Common myeloid progenitor, CD34-positive (primary cell): ENCODE results near the gene MGAT4A.

Experiments
- CTCF ChIA-PET: fragments of 350-600 bp; sonication (Branson Sonifier 250); formaldehyde crosslinking; loops from one replicate; lab custom pipeline; 2021; ENCODE audit warnings: antibody characterized with exemption; lab: Charles Lee
- POLR2A ChIA-PET: fragments of 350-600 bp; sonication (Branson Sonifier 250); formaldehyde crosslinking; loops from one replicate; lab custom pipeline; 2021; ENCODE audit warnings: antibody characterized with exemption; lab: Charles Lee
- DNase-seq, 3 donors: peaks; one replicate each; pipeline versions ENCODE4 v3.0.0 to v3.0.0-alpha.2; 2013
- H3K27ac ChIP-seq, 2 experiments: 1 replicate in 1 of 2; 2 replicates in 1 of 2; pipeline ENCODE4 v1.7.0; 2013; ENCODE audit warnings: inconsistent platforms in 2 of 2, low read length in 2 of 2, mild to moderate bottlenecking in 2 of 2, low read depth in 1 of 2, moderate library complexity in 1 of 2; ENCODE audit not compliant: severe bottlenecking in 2 of 2, insufficient read depth in 1 of 2, poor library complexity in 1 of 2
- H3K27me3 ChIP-seq, 5 experiments: replicated peaks in 2 of 5; 1 replicate in 3 of 5; 2 replicates in 2 of 5; pipeline versions ENCODE4 v1.6.1 to v1.7.0; 2013; ENCODE audit warnings: low read length in 4 of 5, mild to moderate bottlenecking in 2 of 5, moderate library complexity in 2 of 5, inconsistent platforms in 1 of 5; ENCODE audit not compliant: insufficient read depth in 5 of 5, control insufficient read depth in 4 of 5
- H3K36me3 ChIP-seq, 4 experiments: 1 replicate in 2 of 4; 2 replicates in 2 of 4; pipeline versions ENCODE4 v1.6.1 to v1.7.0; 2013; ENCODE audit warnings: low read length in 3 of 4, control low read depth in 1 of 4, mild to moderate bottlenecking in 1 of 4; ENCODE audit not compliant: control insufficient read depth in 4 of 4, insufficient read depth in 4 of 4
- H3K4me1 ChIP-seq, 4 experiments: 1 replicate in 3 of 4; 2 replicates in 1 of 4; pipeline versions ENCODE4 v1.6.1 to v1.7.1; 2013; ENCODE audit warnings: low read length in 3 of 4, mild to moderate bottlenecking in 3 of 4, control low read depth in 1 of 4, inconsistent platforms in 1 of 4, moderate library complexity in 1 of 4; ENCODE audit not compliant: control insufficient read depth in 4 of 4, insufficient read depth in 4 of 4; ENCODE audit errors: control extremely low read depth in 1 of 4
- H3K4me3 ChIP-seq, 7 experiments: 1 replicate in 4 of 7; 2 replicates in 3 of 7; pipeline versions ENCODE4 v1.5.1 to v1.7.0; 2013; ENCODE audit warnings: mild to moderate bottlenecking in 7 of 7, low read length in 6 of 7, moderate library complexity in 6 of 7, inconsistent platforms in 2 of 7, low read depth in 2 of 7, control low read depth in 1 of 7; ENCODE audit not compliant: insufficient read depth in 4 of 7, control insufficient read depth in 1 of 7; ENCODE audit errors: extremely low read depth in 1 of 7
- H3K9me3 ChIP-seq, 5 experiments: 1 replicate in 4 of 5; 2 replicates in 1 of 5; pipeline versions ENCODE4 v1.6.1 to v1.7.1; 2013; ENCODE audit warnings: low read length in 4 of 5, mild to moderate bottlenecking in 2 of 5, inconsistent platforms in 1 of 5, low read depth in 1 of 5, moderate library complexity in 1 of 5; ENCODE audit not compliant: control insufficient read depth in 4 of 5, insufficient read depth in 2 of 5; ENCODE audit errors: control extremely low read depth in 1 of 5
- WGBS: methylation state at CpG from one replicate; pipeline ENCODE4 v1.1.5; 2013; ENCODE audit not compliant: insufficient coverage; 5-methylcytosine and 5-hydroxymethylcytosine counted together

MGAT4A gene

DNA sequence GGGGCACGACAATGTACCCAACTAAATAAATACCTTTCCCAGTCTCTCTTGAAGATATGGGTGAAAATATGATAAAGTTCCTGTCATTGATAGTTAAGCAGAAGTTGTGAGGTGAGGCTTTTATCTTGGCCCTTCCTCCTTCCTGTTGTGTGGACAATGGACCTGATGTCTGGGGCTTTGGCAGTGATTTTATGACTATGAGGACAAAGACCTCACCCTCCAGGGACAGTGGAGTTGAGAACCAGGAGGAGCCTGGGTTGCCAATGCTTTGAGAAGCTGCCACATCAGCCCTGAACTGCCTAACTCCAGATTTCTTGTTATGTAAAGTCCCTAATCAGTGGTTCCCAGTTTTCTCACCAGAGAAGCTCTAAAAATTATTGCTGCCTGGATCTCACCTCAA lies 20.8 kb upstream of the MGAT4A start:
- ChIA-PET CTCF (interaction anchor here (0.6 kb wide), 1 partner anchor 61 kb away, joined by 3 read pairs; no protein-coding TSS in a partner anchor), POLR2A (no interaction called here)
- H3K27me3 ChIP-seq, result no peaks in the 10 kb centered on the region
- no peak overlapping the region for H3K27ac ChIP-seq
- H3K36me3 ChIP-seq, result no peaks in the 10 kb centered on the region
- peaks cover 0 to 21% (median 2%) of the 10 kb centered on the region in 4 experiments for H3K4me1 ChIP-seq
- no peaks in the 10 kb centered on the region for H3K9me3 ChIP-seq
- no peak for DNase-seq
- no peak overlapping the region for H3K4me3 ChIP-seq
- no CpG with 5 or more reads among the region's 1 CpG for WGBS

DNA sequence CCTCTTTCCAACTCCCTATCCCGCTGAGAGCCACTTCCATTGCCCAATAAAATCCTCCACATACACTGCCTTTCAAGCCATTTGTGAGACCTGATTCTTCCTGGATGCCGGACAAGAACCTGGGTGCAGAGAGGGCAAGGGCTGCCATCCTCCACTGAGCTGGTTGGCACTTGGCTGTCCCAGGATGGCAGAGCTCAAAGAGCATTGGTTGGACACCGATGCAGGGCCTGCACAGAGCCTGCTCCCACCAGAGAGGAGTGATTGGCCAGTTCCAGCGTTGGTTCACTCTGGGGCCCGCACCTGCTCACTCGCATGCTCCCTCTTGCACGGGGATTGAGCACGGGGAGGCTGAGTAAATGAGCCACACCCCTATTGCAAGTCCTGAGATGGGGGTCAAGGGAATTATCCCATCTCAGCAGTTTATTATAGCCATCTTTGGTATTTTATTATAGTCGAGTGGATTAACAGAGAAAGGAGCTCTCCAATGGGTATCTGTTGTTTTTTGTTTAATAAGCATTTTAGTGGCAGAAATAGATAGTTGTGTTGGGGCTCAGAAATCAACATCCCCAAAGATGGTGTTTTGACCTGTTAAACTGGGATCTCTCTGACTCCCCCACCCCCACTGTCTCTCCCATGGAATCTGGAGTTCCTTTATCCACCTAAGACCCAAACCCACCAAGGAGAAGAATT lies 19.8 kb upstream of the MGAT4A start:
- ChIA-PET POLR2A (no interaction called here), CTCF (no interaction called here)
- 94% methylated on average over 6 of the region's 9 CpGs for WGBS
- H3K27ac ChIP-seq, result no peak overlapping the region
- H3K4me3 ChIP-seq, result no peak overlapping the region
- no peaks in the 10 kb centered on the region for H3K9me3 ChIP-seq
- peaks cover 0 to 21% (median 1%) of the 10 kb centered on the region in 4 experiments for H3K4me1 ChIP-seq
- H3K27me3 ChIP-seq, result no peaks in the 10 kb centered on the region
- DNase-seq, result no peak
- H3K36me3 ChIP-seq, result no peaks in the 10 kb centered on the region

DNA sequence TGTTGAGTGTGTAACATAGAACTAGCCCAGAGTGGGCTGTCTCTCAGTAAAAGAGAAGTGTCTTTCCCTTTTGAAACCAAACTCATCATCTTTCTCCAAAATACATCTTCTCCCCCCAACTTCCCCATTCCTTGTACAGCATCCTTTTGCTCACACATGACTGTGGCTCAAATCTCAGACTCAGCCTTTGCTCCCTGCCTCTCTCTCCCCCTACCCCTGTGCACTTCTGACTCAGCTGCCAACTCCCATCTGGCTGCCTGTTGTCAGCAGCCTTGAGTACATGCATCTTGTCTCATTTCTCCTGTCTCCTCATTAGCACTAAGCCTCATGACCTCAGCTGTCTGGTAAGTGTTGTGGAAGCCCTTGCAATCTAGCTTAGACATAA lies 18.1 kb upstream of the MGAT4A start:
- H3K4me3 ChIP-seq, result no peak overlapping the region
- no peaks in the 10 kb centered on the region for H3K36me3 ChIP-seq
- no peaks in the 10 kb centered on the region for H3K9me3 ChIP-seq
- DNase-seq, result peak; percentile 43 to 88 (median 78)
- ChIA-PET POLR2A (interaction anchor here (0.6 kb wide), 2 partner anchors 10 to 19 kb away, joined by 3 read pairs; no protein-coding TSS in a partner anchor), CTCF (interaction anchor here (1.0 to 2.5 kb wide), 2 partner anchors 9 to 20 kb away, joined by 4 to 12 read pairs; no protein-coding TSS in a partner anchor)
- no peaks in the 10 kb centered on the region for H3K27me3 ChIP-seq
- H3K4me1 ChIP-seq, result peaks cover 0 to 27% (median 2%) of the 10 kb centered on the region in 4 experiments
- H3K27ac ChIP-seq, result no peak overlapping the region

DNA sequence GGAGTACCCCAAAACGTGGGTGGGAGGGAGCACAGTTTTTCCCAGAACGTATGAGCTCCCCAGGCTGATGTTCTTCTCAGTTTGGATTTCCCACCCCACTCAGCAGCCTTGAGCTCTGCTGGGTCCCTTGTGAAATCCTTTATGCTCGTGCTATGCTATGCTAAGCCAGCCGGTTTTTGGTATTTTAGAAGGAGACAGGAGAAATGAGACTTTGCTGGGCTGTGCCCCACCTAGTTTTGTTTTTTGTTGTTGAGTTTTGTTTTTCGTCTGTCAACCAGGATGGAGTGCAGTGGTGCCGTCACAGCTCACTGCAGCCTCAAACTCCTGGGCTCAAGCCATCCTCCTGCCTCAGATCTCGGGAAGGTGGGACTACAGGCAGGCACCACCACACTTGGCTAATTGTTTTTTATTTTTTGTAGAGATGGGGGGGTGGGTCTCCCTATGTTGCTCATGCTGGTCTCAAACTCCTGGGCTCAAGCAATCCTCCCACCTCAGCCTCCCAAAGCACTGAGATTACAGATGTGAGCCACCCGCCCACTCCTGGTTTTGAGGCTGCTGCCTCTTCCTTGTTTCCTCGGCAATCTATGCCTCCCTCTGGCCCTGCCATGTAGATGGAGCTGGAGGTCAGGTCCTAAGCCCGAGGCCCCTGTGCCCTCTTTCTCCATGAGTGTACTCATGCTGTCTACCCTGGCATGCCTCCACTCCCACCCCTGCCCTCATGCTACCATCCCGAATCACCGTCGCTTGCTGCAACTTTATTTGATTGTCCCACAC lies 17.5 kb upstream of the MGAT4A start:
- WGBS, result 85% methylated on average over 11 of the region's 13 CpGs
- ChIA-PET CTCF (interaction anchor here (1.0 to 2.5 kb wide), 3 partner anchors 9 to 28 kb away, joined by 3 to 12 read pairs (median 4); no protein-coding TSS in a partner anchor), POLR2A (no interaction called here)
- H3K27ac ChIP-seq, result no peak overlapping the region
- H3K9me3 ChIP-seq, result no peaks in the 10 kb centered on the region
- no peak for DNase-seq
- no peak overlapping the region for H3K4me3 ChIP-seq
- peaks cover 0 to 25% (median 4%) of the 10 kb centered on the region in 4 experiments for H3K4me1 ChIP-seq
- H3K36me3 ChIP-seq, result no peaks in the 10 kb centered on the region
- H3K27me3 ChIP-seq, result no peaks in the 10 kb centered on the region

DNA sequence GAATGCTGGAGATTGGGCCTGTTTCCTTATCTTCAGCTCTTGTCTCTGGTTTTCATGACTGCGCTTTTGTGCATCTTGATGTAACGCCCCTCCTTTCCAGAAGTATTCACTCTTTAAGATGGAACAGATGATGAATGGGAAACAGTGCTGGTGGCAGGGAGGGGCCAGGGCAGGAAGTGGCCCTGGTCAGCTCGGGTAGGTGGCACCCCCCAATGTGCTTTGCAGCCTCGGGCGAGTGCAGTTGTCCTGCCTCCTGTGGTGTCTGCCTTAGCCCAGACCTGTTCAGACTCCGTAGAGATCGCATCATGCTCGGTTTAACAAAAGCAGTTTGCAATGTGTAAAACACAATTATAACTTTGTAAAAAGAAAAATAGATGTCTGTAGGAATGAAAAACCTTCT lies 17.0 kb upstream of the MGAT4A start:
- CTCF ChIA-PET, result interaction anchor here (1.4 to 2.5 kb wide), 2 partner anchors 10 to 27 kb away, joined by 3 to 12 read pairs; no protein-coding TSS in a partner anchor

DNA sequence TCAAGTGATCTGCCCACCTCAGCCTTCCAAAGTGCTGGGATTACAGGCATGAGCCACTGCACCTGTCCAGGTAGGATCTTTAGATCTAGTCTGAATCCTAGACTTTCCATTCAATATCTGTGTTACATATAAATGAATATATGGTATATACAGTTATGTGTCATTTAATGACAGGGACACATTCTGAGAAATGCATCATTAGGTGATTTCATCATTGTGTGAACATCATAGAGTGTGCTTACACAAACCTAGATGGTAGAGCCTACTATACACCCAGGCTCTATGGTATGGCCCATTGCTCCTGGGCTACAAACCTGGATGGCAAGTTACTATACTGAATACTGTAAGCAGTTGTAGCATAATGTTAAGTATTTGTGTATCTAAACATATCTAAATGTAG lies 15.5 kb upstream of the MGAT4A start:
- H3K9me3 ChIP-seq, result no peaks in the 10 kb centered on the region

More for the DNA sequence above, 17.0 kb upstream of the MGAT4A start:
- POLR2A ChIA-PET, result no interaction called here
- Histone ChIP-seq H3K4me3 (no peak overlapping the region), H3K27ac (no peak overlapping the region), H3K9me3 (no peaks in the 10 kb centered on the region), H3K4me1 (peaks cover 0 to 23% (median 4%) of the 10 kb centered on the region in 4 experiments), H3K27me3 (no peaks in the 10 kb centered on the region), H3K36me3 (no peaks in the 10 kb centered on the region)
- no peak for DNase-seq
- WGBS, result 55% methylated on average over 2 of the region's 8 CpGs

DNA sequence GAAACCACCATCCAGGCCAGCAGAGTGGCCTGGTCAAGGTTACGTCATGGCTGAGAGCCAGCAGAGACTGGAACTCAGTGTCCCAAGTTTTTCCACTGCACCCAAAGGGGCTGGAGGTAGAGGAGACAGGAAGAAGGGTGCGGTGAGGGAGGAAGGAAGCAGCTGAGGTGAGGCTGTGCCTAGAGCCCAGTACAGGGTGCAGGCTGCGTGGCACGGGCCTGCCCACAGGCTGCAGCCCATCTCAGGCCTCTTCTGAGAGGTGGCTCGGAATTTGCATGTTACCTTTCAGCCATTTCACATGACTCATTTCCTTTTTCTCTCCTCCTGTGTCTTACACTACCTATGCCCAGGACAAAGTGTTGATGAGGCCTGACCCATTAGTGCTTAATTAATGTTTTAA lies 13.7 kb upstream of the MGAT4A start:
- Histone ChIP-seq H3K36me3 (no peaks in the 10 kb centered on the region), H3K9me3 (no peaks in the 10 kb centered on the region), H3K27me3 (no peaks in the 10 kb centered on the region), H3K4me3 (no peak overlapping the region), H3K27ac (no peak overlapping the region), H3K4me1 (peaks cover 0 to 23% (median 4%) of the 10 kb centered on the region in 4 experiments)
- ChIA-PET CTCF (interaction anchor here (1.2 to 2.2 kb wide), 5 partner anchors 8 to 13 kb away, joined by 3 to 10 read pairs (median 3); no protein-coding TSS in a partner anchor), POLR2A (no interaction called here)
- 90% methylated on average over 2 of the region's 5 CpGs for WGBS
- DNase-seq, result no peak

More for the DNA sequence above, 15.5 kb upstream of the MGAT4A start:
- ChIA-PET CTCF (no interaction called here), POLR2A (no interaction called here)
- peaks cover 0 to 23% (median 4%) of the 10 kb centered on the region in 4 experiments for H3K4me1 ChIP-seq
- no peaks in the 10 kb centered on the region for H3K27me3 ChIP-seq
- no peak for DNase-seq
- H3K36me3 ChIP-seq, result no peaks in the 10 kb centered on the region
- no peak overlapping the region for H3K4me3 ChIP-seq
- no peak overlapping the region for H3K27ac ChIP-seq
